SK-N-MC (cell line): Measurements from ENCODE around the gene MS4A4E.

ENCODE experiments used
- EZH2 ChIP-seq: fragments of 200-600 bp; sonication (generic); IDR thresholded peaks from one replicate; pipeline ENCODE4 v1.6.1; 2017; ENCODE audit warnings: antibody characterized with exemption
- FOXP2 ChIP-seq: optimal IDR thresholded peaks from 2 replicates; pipeline ENCODE3; 2011; ENCODE audit warnings: mild to moderate bottlenecking, moderate library complexity; ENCODE audit not compliant: insufficient read depth; ENCODE audit errors: extremely low read length, control extremely low read depth
- POLR2AphosphoS5 ChIP-seq: IDR thresholded peaks from 2 replicates; pipeline ENCODE4 v1.6.1; 2012; ENCODE audit warnings: mild to moderate bottlenecking, low read depth, low read length, borderline replicate concordance

DNA sequence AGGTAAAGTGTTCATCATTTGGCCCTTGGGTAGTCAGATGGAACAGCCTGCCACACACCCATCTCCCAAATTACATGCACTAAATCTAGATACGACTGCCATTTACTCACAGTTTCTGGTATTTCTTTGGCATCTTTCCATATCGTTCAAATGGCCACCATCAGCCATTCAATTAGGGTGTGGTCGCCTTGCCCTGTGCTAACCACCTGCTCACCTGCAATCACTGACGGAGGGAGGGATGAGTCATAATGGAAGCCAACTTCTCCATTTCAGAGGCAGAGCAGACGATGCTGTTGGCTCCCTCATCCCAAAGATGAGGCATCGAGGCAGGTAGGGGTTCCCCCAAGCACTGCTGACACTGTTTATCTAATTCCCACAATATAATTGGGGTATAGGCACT is 74.6 kb downstream of the MS4A4E start:
- TF ChIP-seq POLR2AphosphoS5 (no peak), EZH2 (no peak), FOXP2 (no peak)
